HG03039 (cell line): ENCODE data around the gene FAR2.
"Not testable (repeated sequence)": the region's sequence is repeated elsewhere in the genome, so short reads cannot be mapped to it uniquely, and the experiment has no call there.

Experiments used
- ATAC-seq: cut with Tn5 transposase; IDR thresholded peaks from one replicate; pipeline ENCODE4 v1.9.1; 2021; ENCODE audit warnings: mild to moderate bottlenecking, moderate library complexity; ENCODE audit not compliant: unreplicated experiment

Gene FAR2

GRCh38 chr12:29152223-29152868, 3.3 kb downstream of the FAR2 start:
- peak; percentile 78 for ATAC-seq

GRCh38 chr12:29152981-29153630, 4.0 kb downstream of the FAR2 start:
- no peak for ATAC-seq

GRCh38 chr12:29155079-29155478, 6.0 kb downstream of the FAR2 start:
- peak; percentile 38 for ATAC-seq

DNA sequence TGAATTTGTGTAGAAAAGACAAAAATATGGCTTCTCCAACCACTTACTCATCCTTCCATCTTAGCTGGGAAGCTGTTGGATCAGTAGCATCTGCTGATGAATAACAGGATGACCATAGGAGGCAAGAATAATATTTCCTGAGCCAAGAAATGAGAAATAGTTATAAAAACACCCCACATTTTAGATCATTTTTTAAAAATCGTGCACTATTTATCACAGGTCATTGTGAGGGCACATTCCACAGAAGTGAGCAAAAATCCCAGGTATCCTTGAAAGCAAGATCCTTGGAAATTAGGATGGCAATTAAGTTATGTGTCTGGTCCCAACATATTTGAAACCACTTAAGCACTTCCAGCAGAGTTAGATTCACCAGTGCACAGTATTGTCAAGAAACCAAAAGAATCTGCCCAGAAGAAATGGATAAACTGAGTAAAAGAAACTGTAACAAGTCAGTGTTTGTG, 8.4 kb downstream of the FAR2 start:
- ATAC-seq, result no peak

- ATAC-seq, result no peak
Measured at GRCh38 chr12:29158115-29158763, 9.2 kb downstream of the FAR2 start.

GRCh38 chr12:29159661-29160060, 10.6 kb downstream of the FAR2 start:
- ATAC-seq, result no peak

GRCh38 chr12:29160230-29160629, 11.2 kb downstream of the FAR2 start:
- ATAC-seq, result no peak

DNA sequence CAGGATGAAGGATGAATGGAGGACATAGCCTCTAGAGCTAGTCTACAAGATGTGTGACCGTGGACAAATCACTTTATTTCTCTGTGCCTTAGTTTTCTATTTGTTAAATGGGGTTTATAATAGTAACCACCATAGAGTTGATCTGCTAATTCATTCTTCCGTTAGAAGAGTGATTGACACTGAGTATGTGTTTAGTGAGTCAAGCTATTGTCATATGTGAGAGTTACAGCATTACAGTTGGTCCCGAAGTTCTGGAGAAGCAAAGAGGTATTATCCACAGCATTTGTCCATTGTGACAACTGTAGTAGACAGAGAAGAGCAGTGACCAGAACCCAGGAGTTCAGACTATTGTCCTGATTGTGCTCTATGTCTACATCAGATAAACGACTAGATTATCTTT, 14.1 kb downstream of the FAR2 start:
- ATAC-seq, result no peak

DNA sequence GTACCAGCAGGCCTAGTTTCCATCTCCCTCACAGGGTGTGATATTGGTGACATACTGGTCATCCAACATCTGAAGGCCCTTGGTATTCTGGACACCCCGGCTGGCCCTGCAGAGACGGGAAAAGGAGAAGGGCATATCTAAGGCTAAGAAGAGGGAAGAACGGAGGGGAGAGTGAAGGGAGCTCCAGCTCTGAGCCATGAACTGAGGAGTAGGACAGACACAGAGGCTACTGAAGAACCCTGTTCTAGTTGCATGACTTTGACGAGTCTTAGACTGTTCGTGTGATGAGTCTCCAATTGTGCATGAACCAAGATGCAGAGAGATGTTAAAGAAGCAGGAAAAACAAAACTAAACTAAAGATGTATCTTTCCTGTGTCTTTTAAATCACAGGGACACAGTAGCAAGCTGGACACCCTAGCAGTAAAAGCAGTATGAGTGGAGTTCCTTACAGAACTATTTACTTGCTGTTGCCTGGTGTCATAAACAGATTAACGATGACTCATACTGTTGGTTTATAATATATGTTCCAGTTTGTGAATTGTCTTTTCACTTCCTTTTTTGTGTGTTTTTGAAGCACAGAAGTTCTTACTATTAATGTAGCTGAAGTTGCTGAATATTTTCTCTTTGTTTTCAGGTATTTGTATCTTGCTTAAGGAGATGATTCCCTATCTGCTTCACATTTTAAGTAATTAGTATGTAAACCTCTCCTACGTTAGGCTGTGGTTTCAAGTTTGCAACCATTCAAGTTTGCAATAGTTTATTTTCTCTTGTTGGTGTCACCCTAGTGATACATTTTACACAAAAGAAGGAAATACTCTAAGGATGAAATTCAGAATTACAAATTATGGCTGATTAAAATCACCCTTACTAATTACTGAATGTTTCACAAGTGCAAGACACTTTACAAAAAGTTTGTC, 15.7 kb downstream of the FAR2 start:
- peak; percentile 99 for ATAC-seq

GRCh38 chr12:29167445-29167844, 18.4 kb downstream of the FAR2 start:
- ATAC-seq, result no peak

DNA sequence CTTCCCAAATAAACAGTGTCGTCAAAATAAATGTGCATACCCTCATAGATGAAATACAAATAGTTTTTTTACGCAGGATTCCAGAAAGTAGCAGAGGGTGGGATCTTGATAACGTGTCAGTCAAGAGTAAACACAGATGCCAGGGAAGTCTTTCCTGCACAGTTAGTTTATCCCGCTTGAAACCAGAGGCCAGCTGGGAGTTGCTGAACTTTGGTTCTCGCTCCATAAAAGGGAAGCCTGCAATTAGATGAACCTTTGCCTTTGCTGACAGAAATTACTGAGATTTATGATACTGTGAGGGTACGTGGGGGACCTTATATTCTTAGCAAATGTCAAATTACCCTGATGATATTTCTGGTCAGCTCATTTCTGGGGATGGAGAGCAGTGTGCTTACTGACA, 18.9 kb downstream of the FAR2 start:
- no peak for ATAC-seq

GRCh38 chr12:29169978-29170377, 20.9 kb downstream of the FAR2 start:
- not testable (repeated sequence) for ATAC-seq

- not testable (repeated sequence) for ATAC-seq
Measured at GRCh38 chr12:29170478-29171084, 21.5 kb downstream of the FAR2 start.

GRCh38 chr12:29171421-29172258, 22.6 kb downstream of the FAR2 start:
- ATAC-seq, result no peak

DNA sequence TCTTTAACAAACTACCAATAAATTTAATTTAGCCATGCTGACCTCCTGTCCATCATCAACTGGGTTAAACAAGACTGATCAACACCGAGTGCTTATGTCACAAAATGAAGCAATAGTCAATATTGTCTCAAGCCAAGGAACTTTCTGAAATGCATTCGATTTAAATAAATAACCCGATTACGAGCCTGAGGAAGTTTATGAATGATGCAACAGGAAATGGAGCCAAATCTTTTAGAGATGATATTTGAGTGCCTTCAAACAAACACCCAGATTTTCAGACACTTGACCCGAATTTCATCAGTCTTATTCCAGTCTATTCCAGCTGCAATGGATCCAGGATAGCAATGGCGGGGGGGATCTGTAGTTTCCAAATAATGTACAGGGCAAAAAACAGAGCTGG, 27.9 kb downstream of the FAR2 start:
- no peak for ATAC-seq

GRCh38 chr12:29182247-29182646, 33.2 kb downstream of the FAR2 start:
- not testable (repeated sequence) for ATAC-seq

DNA sequence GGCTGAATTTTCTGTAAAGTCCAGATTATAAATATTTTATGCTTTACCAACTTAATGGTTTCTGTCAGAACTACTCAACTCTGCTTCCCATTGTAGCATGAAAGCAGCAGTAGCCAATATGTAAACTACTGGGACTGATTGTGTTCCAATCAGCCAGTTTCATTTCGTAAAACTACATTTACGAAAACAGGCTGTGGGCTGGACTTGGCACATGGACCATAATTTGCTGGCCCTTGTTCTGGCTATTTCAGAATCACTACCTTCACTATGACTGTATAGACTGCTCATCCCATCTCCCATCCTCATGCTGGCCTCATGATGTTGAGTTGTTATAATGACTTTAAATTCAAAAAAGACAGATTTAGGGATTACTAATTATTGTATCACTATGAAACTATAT, 38.7 kb downstream of the FAR2 start:
- ATAC-seq, result no peak

DNA sequence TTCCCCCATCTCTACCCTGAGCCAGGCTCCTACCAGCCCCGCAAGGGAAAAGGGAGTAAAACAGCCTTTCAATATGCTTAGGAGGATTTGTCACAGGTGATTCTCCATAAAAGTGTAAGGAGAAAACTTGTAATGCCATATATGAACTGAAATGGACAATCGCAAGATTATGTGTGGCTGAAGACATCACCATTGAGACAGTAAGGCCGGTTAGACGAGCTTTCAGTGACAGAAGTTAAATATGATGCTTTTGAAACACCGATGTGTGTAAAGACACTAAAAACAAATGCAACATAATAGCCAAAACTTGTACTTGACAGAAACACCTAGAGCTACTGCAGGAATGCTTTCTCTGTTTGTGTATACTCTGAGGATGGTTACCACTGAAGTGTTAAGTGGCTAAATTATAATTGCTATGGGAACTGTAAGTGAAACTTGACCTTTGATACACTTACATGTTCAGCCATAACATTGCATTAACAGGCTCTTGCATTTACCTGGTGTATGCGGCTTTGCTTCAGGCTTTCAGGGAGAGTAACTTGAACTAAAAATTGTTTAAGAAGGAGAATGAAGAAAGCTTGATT, 42.3 kb downstream of the FAR2 start:
- ATAC-seq, result no peak

DNA sequence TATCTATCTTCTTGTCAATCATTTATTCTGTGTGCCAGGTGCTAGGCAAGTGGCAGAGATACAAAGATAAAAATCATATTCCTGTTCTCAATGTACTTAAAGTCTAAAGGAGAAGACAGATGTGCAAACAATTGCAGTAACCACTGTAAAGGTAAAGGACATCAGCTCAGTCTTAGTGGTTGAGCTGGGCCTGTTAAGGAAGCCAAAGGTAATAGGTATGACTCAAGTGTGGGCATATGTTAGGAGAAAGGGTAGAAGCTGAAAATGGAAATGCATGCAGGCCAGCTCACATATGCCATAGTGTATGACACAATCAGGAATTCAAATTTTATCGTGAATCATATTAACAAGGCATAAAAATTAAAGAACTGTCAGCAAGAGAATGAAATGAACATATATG, 49.8 kb downstream of the FAR2 start:
- no peak for ATAC-seq
